SK-N-SH treated with all-trans-retinoic acid at 6 μM for 48 hours (cell line): ENCODE data around the gene PLXDC2.

Source experiments
- ARNTL ChIP-seq: fragments of 450-650 bp; formaldehyde crosslinking; IDR thresholded peaks from 2 replicates; pipeline ENCODE4 v1.5.0; 2020; ENCODE audit warnings: low read depth, mild to moderate bottlenecking, moderate library complexity, borderline replicate concordance
- CSDC2 ChIP-seq: fragments of 250-450 bp; sonication (Bioruptor Pico); IDR thresholded peaks from 2 replicates; pipeline ENCODE4 v1.5.0; 2020; ENCODE audit warnings: mild to moderate bottlenecking, moderate library complexity
- ESRRG ChIP-seq: fragments of 250-450 bp; sonication (Bioruptor Pico); IDR thresholded peaks from 2 replicates; pipeline ENCODE4 v1.6.1; 2021; ENCODE audit warnings: mild to moderate bottlenecking
- PATZ1 ChIP-seq: fragments of 250-450 bp; sonication (Bioruptor Pico); IDR thresholded peaks from 2 replicates; pipeline ENCODE4 v1.8.0; 2020; ENCODE audit warnings: mild to moderate bottlenecking, moderate library complexity, borderline replicate concordance
- RARB ChIP-seq: fragments of 250-450 bp; sonication (Bioruptor Pico); IDR thresholded peaks from 2 replicates; pipeline ENCODE4 v1.8.0; 2021; ENCODE audit warnings: mild to moderate bottlenecking, moderate library complexity
- SNAI2 ChIP-seq: fragments of 250-450 bp; sonication (Bioruptor Pico); IDR thresholded peaks from 2 replicates; pipeline ENCODE4 v1.5.0; 2020; ENCODE audit warnings: mild to moderate bottlenecking, moderate library complexity
- TCF4 ChIP-seq: fragments of 250-450 bp; sonication (Bioruptor Pico); IDR thresholded peaks from 2 replicates; pipeline ENCODE4 v1.8.0; 2021; ENCODE audit warnings: mild to moderate bottlenecking, moderate library complexity, borderline replicate concordance
- TOX ChIP-seq: fragments of 250-450 bp; sonication (Bioruptor Pico); IDR thresholded peaks from 2 replicates; pipeline ENCODE4 v1.8.0; 2021; ENCODE audit warnings: mild to moderate bottlenecking, moderate library complexity, borderline replicate concordance
- ZFP3 ChIP-seq: fragments of 250-450 bp; sonication (Bioruptor Pico); IDR thresholded peaks from 2 replicates; pipeline ENCODE4 v1.5.0; 2020; ENCODE audit warnings: mild to moderate bottlenecking, moderate library complexity
- ZFP30 ChIP-seq: fragments of 450-650 bp; formaldehyde crosslinking; IDR thresholded peaks from 2 replicates; pipeline ENCODE4 v1.5.0; 2022; ENCODE audit warnings: mild to moderate bottlenecking, moderate library complexity
- ZNF565 ChIP-seq: fragments of 450-650 bp; formaldehyde crosslinking; conservative IDR thresholded peaks from 2 replicates; pipeline ENCODE4 v1.5.0; 2020; ENCODE audit warnings: low read depth, mild to moderate bottlenecking, moderate library complexity
- TF ChIP-seq, protein P1 (sequence below): fragments of 250-450 bp; sonication (Bioruptor Pico); IDR thresholded peaks from 2 replicates; pipeline ENCODE4 v1.5.1; 2021; ENCODE audit warnings: mild to moderate bottlenecking, moderate library complexity

GRCh38 chr10:19791032-19791431, 25.2 kb upstream of the PLXDC2 start:
- TF ChIP-seq RARB: no peak
- TF ChIP-seq SNAI2 (CRISPR knock-in tag): no peak
- TF ChIP-seq PATZ1 (CRISPR knock-in tag): no peak
- TF ChIP-seq TCF4 (CRISPR knock-in tag): no peak
- no peak for TF ChIP-seq CSDC2 (CRISPR knock-in tag)
- no peak for TF ChIP-seq ZNF565 (CRISPR knock-in tag)
- TF ChIP-seq TOX (CRISPR knock-in tag): no peak
- TF ChIP-seq ZFP3 (CRISPR knock-in tag): no peak
- no peak for TF ChIP-seq ZFP30
- TF ChIP-seq ARNTL: no peak
- TF ChIP-seq ESRRG (CRISPR knock-in tag): no peak
- TF ChIP-seq, protein P1, sequence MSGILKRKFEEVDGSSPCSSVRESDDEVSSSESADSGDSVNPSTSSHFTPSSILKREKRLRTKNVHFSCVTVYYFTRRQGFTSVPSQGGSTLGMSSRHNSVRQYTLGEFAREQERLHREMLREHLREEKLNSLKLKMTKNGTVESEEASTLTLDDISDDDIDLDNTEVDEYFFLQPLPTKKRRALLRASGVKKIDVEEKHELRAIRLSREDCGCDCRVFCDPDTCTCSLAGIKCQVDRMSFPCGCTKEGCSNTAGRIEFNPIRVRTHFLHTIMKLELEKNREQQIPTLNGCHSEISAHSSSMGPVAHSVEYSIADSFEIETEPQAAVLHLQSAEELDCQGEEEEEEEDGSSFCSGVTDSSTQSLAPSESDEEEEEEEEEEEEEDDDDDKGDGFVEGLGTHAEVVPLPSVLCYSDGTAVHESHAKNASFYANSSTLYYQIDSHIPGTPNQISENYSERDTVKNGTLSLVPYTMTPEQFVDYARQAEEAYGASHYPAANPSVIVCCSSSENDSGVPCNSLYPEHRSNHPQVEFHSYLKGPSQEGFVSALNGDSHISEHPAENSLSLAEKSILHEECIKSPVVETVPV (CRISPR knock-in tag): no peak
